Measurements from ENCODE around the gene POF1B. TPM values are rescaled to one million over a fixed set of nuclear protein-coding genes. Genes with fewer than 3 reads are reported as not detected.
A peak's percentile ranks its signal among the peaks of the same experiment; 100 is the strongest.
"Not testable (repeated sequence)": the region's sequence is repeated elsewhere in the genome, so short reads cannot be mapped to it uniquely, and the experiment has no call there.

POF1B gene
- total RNA-seq, 2 donors from 2014 or later, result not detected

DNA sequence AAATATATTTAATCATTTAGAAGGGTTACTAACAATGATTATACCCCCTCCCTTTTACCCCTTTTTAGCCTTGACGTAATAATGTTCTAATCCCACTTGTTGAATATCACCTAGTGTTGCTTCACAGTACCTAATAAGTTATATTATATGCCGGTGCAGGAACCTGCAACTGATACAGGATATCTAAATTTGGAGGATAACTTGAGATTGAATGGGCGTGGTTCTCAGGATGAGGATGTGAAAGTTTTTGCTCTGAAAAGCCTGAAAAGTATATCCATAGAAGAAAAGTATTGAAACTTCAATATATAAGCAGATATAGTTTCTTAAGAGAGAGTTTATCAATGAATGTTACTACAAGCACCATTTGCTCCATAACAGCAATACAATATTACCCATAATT is 75.9 kb downstream of the POF1B start:
- no peaks in the 10 kb centered on the region for H3K36me3 ChIP-seq (ENCODE audit: control insufficient read depth, insufficient read depth, low read length)
- no peaks in the 10 kb centered on the region for H3K27me3 ChIP-seq (ENCODE audit: control insufficient read depth, insufficient read depth, low read length, poor library complexity, severe bottlenecking)
- no peak overlapping the region for H3K4me3 ChIP-seq (ENCODE audit: low read length)
- no peak overlapping the region for H3K9ac ChIP-seq (ENCODE audit: extremely low read depth, low read length, poor library complexity, severe bottlenecking)
- H3K36me3 Mint-ChIP-seq (ENCODE audit: low read depth), result no peaks in the 10 kb centered on the region
- H3K27ac Mint-ChIP-seq, result no peak overlapping the region
- no peaks in the 10 kb centered on the region for H3K9me3 ChIP-seq (ENCODE audit: control insufficient read depth, low read length)
- WGBS, 2 experiments (ENCODE audit: insufficient coverage in 1 of 2, insufficient read length in 1 of 2), result 100% methylated on average over 1 of the region's 3 CpGs; no CpG with 5 or more reads in 1 of the 2 experiments
- no peaks in the 10 kb centered on the region for H3K4me1 Mint-ChIP-seq
- H3K4me3 Mint-ChIP-seq, result no peak overlapping the region
- H3K27me3 Mint-ChIP-seq (ENCODE audit: insufficient read depth), result no peaks in the 10 kb centered on the region
- no peak for DNase-seq
- TF ChIP-seq CTCF (conservative IDR thresholded peaks at IDR 0.05), result no peak
- no peaks in the 10 kb centered on the region for H3K4me1 ChIP-seq (ENCODE audit: control insufficient read depth, insufficient read depth, low read length)
- H3K27ac ChIP-seq (ENCODE audit: low read depth, low read length), result no peak overlapping the region
- H3K9me3 Mint-ChIP-seq, result peaks cover 32% of the 10 kb centered on the region

GRCh38 chrX:85288992-85289723 is 90.3 kb downstream of the POF1B start:
- no peak overlapping the region for H3K4me3 Mint-ChIP-seq
- Histone ChIP-seq H3K9ac (ENCODE audit: extremely low read depth, low read length, poor library complexity, severe bottlenecking) (no peak overlapping the region), H3K4me3 (ENCODE audit: low read length) (no peak overlapping the region), H3K27me3 (ENCODE audit: control insufficient read depth, insufficient read depth, low read length, poor library complexity, severe bottlenecking) (no peaks in the 10 kb centered on the region), H3K9me3 (ENCODE audit: control insufficient read depth, low read length) (no peaks in the 10 kb centered on the region), H3K27ac (ENCODE audit: low read depth, low read length) (no peak overlapping the region), H3K36me3 (ENCODE audit: control insufficient read depth, insufficient read depth, low read length) (no peaks in the 10 kb centered on the region), H3K4me1 (ENCODE audit: control insufficient read depth, insufficient read depth, low read length) (no peaks in the 10 kb centered on the region)
- no peaks in the 10 kb centered on the region for H3K27me3 Mint-ChIP-seq (ENCODE audit: insufficient read depth)
- DNase-seq, result no peak
- H3K4me1 Mint-ChIP-seq, result no peaks in the 10 kb centered on the region
- WGBS, 2 experiments (ENCODE audit: insufficient coverage in 1 of 2, insufficient read length in 1 of 2), result 86 to 88% methylated on average over 1 to 5 of the region's 7 CpGs
- peaks cover 82% of the 10 kb centered on the region for H3K9me3 Mint-ChIP-seq
- no peaks in the 10 kb centered on the region for H3K36me3 Mint-ChIP-seq (ENCODE audit: low read depth)
- TF ChIP-seq CTCF (conservative IDR thresholded peaks at IDR 0.05), result peak; percentile 44
- H3K27ac Mint-ChIP-seq, result no peak overlapping the region

DNA sequence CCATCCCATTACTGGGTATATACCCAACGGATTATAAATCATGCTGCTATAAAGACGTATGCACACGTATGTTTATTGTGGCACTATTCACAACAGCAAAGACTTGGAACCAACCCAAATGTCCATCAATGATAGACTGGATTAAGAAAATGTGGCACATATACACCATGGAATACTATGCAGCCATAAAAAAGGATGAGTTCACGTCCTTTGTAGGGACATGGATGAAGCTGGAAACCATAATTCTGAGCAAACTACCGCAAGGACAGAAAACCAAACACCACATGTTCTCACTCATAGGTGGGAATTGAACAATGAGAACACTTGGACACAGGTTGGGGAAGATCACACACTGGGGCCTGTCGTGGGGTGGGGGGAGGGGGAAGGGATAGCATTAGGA is 94.2 kb downstream of the POF1B start:
- peaks cover 61% of the 10 kb centered on the region for H3K9me3 Mint-ChIP-seq
- H3K27ac Mint-ChIP-seq, H3K4me1 Mint-ChIP-seq: not testable (repeated sequence)

More for the DNA sequence above, 94.2 kb downstream of the POF1B start:
- not testable (repeated sequence) for H3K4me3 ChIP-seq (ENCODE audit: low read length); H3K36me3 Mint-ChIP-seq (ENCODE audit: low read depth); DNase-seq; H3K4me1 ChIP-seq (ENCODE audit: control insufficient read depth, insufficient read depth, low read length); H3K4me3 Mint-ChIP-seq; H3K36me3 ChIP-seq (ENCODE audit: control insufficient read depth, insufficient read depth, low read length); H3K27me3 ChIP-seq (ENCODE audit: control insufficient read depth, insufficient read depth, low read length, poor library complexity, severe bottlenecking); H3K27ac ChIP-seq (ENCODE audit: low read depth, low read length); H3K9ac ChIP-seq (ENCODE audit: extremely low read depth, low read length, poor library complexity, severe bottlenecking); H3K9me3 ChIP-seq (ENCODE audit: control insufficient read depth, low read length); H3K27me3 Mint-ChIP-seq (ENCODE audit: insufficient read depth)
- whole genome bisulfite sequencing, 2 experiments (ENCODE audit: insufficient coverage in 1 of 2, insufficient read length in 1 of 2), result 97% methylated on average over 5 of the region's 6 CpGs; no CpG with 5 or more reads in 1 of the 2 experiments

All from endodermal cell (in vitro differentiated cells).